KOPT-K1 (cell line): ENCODE results near the gene WDR62.

Experiments
- H3K27ac ChIP-seq: fragments of 200-600 bp; sonication (generic); 2 replicates; pipeline ENCODE4 v1.5.1; 2016; ENCODE audit warnings: antibody characterized with exemption, mild to moderate bottlenecking, low read depth, low read length; ENCODE audit not compliant: poor library complexity, severe bottlenecking
- H3K36me3 ChIP-seq: fragments of 200-600 bp; sonication (generic); 2 replicates; pipeline ENCODE4 v1.5.1; 2017; ENCODE audit warnings: antibody characterized with exemption, mild to moderate bottlenecking, low read length, moderate library complexity; ENCODE audit not compliant: insufficient read depth
- H3K9me3 ChIP-seq: fragments of 200-600 bp; sonication (generic); 2 replicates; pipeline ENCODE4 v1.5.1; 2017; ENCODE audit warnings: antibody characterized with exemption, low read length, mild to moderate bottlenecking; ENCODE audit not compliant: insufficient read depth, poor library complexity, severe bottlenecking

The WDR62 gene

GRCh38 chr19:36106991-36107390, 52.3 kb downstream of the WDR62 start:
- H3K9me3 ChIP-seq, result no peaks in the 10 kb centered on the region
- H3K36me3 ChIP-seq, result peaks cover 62% of the 10 kb centered on the region
- H3K27ac ChIP-seq, result no peak overlapping the region

GRCh38 chr19:36108684-36109083, 54.0 kb downstream of the WDR62 start:
- no peaks in the 10 kb centered on the region for H3K9me3 ChIP-seq
- H3K36me3 ChIP-seq, result peaks cover 58% of the 10 kb centered on the region
- no peak overlapping the region for H3K27ac ChIP-seq

- Histone ChIP-seq H3K9me3 (no peaks in the 10 kb centered on the region), H3K36me3 (peaks cover 40% of the 10 kb centered on the region), H3K27ac (no peak within 1 kb of the TSS)
Observed at GRCh38 chr19:36110487-36111199, 55.9 kb downstream of the WDR62 start, which contains the start of gene OVOL3. Gene OVOL3, plus strand, starts transcription at chr19:36111143. Its CDS starts 60 bp downstream, at chr19:36111203.

GRCh38 chr19:36111200-36111539, 56.5 kb downstream of the WDR62 start:
- Histone ChIP-seq H3K9me3 (no peaks in the 10 kb centered on the region), H3K27ac (no peak overlapping the region), H3K36me3 (peaks cover 35% of the 10 kb centered on the region)

- Histone ChIP-seq H3K36me3 (peaks cover 35% of the 10 kb centered on the region; the same call in 1 of the 2 replicates), H3K27ac (no peak overlapping the region), H3K9me3 (no peaks in the 10 kb centered on the region)
Observed at GRCh38 chr19:36112678-36113077, 58.0 kb downstream of the WDR62 start.

GRCh38 chr19:36113425-36113824, 58.7 kb downstream of the WDR62 start:
- peaks cover 42% of the 10 kb centered on the region; the same call in 1 of the 2 replicates for H3K36me3 ChIP-seq
- H3K9me3 ChIP-seq, result no peaks in the 10 kb centered on the region
- no peak overlapping the region for H3K27ac ChIP-seq

GRCh38 chr19:36113894-36114720, 59.4 kb downstream of the WDR62 start:
- Histone ChIP-seq H3K36me3 (peaks cover 49% of the 10 kb centered on the region), H3K27ac (peak overlapping the region; percentile 68), H3K9me3 (no peaks in the 10 kb centered on the region)

- Histone ChIP-seq H3K9me3 (no peaks in the 10 kb centered on the region), H3K27ac (peak within 1 kb of the TSS; percentile 68), H3K36me3 (peaks cover 56% of the 10 kb centered on the region)
Observed at GRCh38 chr19:36114721-36115452, 60.2 kb downstream of the WDR62 start, which contains the start of gene POLR2I. Gene POLR2I, minus strand, starts transcription at chr19:36114875. Its CDS starts 19 bp downstream, at chr19:36114856.

- Histone ChIP-seq H3K9me3 (no peaks in the 10 kb centered on the region), H3K27ac (peak within 1 kb of the TSS; percentile 68), H3K36me3 (peaks cover 65% of the 10 kb centered on the region)
Observed at GRCh38 chr19:36115453-36116343, 61.0 kb downstream of the WDR62 start, which contains the start of gene TBCB. Gene TBCB, plus strand, starts transcription at chr19:36115468. Its CDS starts 93 bp downstream, at chr19:36115561.

GRCh38 chr19:36116344-36116637, 61.6 kb downstream of the WDR62 start:
- Histone ChIP-seq H3K9me3 (no peaks in the 10 kb centered on the region), H3K27ac (peak overlapping the region; percentile 68), H3K36me3 (peaks cover 65% of the 10 kb centered on the region)

- no peak overlapping the region for H3K27ac ChIP-seq
- H3K9me3 ChIP-seq, result no peaks in the 10 kb centered on the region
- peaks cover 83% of the 10 kb centered on the region for H3K36me3 ChIP-seq
Observed at GRCh38 chr19:36120092-36120983, 65.6 kb downstream of the WDR62 start.

GRCh38 chr19:36120984-36121358, 66.3 kb downstream of the WDR62 start:
- Histone ChIP-seq H3K36me3 (peaks cover 89% of the 10 kb centered on the region), H3K27ac (no peak overlapping the region), H3K9me3 (no peaks in the 10 kb centered on the region)

GRCh38 chr19:36121486-36122124, 66.9 kb downstream of the WDR62 start:
- H3K36me3 ChIP-seq, result peaks cover 90% of the 10 kb centered on the region
- H3K27ac ChIP-seq, result no peak overlapping the region
- no peaks in the 10 kb centered on the region for H3K9me3 ChIP-seq
